HEK293 (cell line): ENCODE data around the gene ELAC2.

Experiments
- CTCF ChIA-PET: fragments of 350-600 bp; formaldehyde crosslinking; extraction: SDS; loops from one replicate; lab custom pipeline; 2021; ENCODE audit warnings: antibody characterized with exemption; lab: Yijun Ruan, JAX
- POLR2A ChIA-PET: fragments of 300-600 bp; formaldehyde crosslinking; extraction: SDS; loops from one replicate; lab custom pipeline; 2020; ENCODE audit warnings: antibody characterized with exemption, inconsistent platforms; lab: Yijun Ruan, JAX
- H3K27ac ChIP-seq: fragments of 200-500 bp; sonication (Bioruptor generic); 2 replicates; pipeline ENCODE4 v1.5.1; 2014; ENCODE audit warnings: low read depth, low read length, control low read depth, inconsistent platforms; ENCODE audit errors: extremely low read depth
- H3K36me3 ChIP-seq, 2 experiments: fragments of 200-500 bp in 1 of 2; sonication (Bioruptor generic) in 1 of 2; 1 replicate in 1 of 2; 2 replicates in 1 of 2; pipeline ENCODE4 v1.5.1; 2014 to 2017; ENCODE audit warnings: inconsistent platforms in 2 of 2, low read length in 2 of 2; ENCODE audit not compliant: control insufficient read depth in 2 of 2, insufficient read depth in 1 of 2
- H3K4me1 ChIP-seq: fragments of 200-500 bp; sonication (Bioruptor generic); 2 replicates; pipeline ENCODE4 v1.5.1; 2014; ENCODE audit warnings: mild to moderate bottlenecking, low read length, inconsistent platforms; ENCODE audit not compliant: control insufficient read depth, insufficient read depth
- H3K4me3 ChIP-seq: 2 replicates; pipeline ENCODE4 v1.5.1; 2011; ENCODE audit warnings: low read depth, mild to moderate bottlenecking, control low read depth, low read length, moderate library complexity
- H3K9me3 ChIP-seq: fragments of 200-500 bp; sonication (Bioruptor generic); 2 replicates; pipeline ENCODE4 v1.5.1; 2014; ENCODE audit warnings: low read depth, low read length, inconsistent platforms; ENCODE audit not compliant: control insufficient read depth, insufficient read depth
- KLF7 ChIP-seq: fragments of 450-650 bp; formaldehyde crosslinking; IDR thresholded peaks from 2 replicates; pipeline ENCODE4 v1.5.1; 2016; ENCODE audit warnings: missing biosample characterization, missing genetic modification characterization, borderline replicate concordance
- ZBTB10 ChIP-seq: fragments of 450-650 bp; formaldehyde crosslinking; IDR thresholded peaks from 2 replicates; pipeline ENCODE4 v1.5.1; 2016; ENCODE audit warnings: missing biosample characterization, missing genetic modification characterization
- ZFP41 ChIP-seq: fragments of 450-650 bp; formaldehyde crosslinking; IDR thresholded peaks from 2 replicates; pipeline ENCODE4 v1.5.1; 2016; ENCODE audit warnings: missing biosample characterization, missing genetic modification characterization, borderline replicate concordance
- ZFP69B ChIP-seq: fragments of 450-650 bp; formaldehyde crosslinking; IDR thresholded peaks from 2 replicates; pipeline ENCODE4 v1.5.1; 2016; ENCODE audit warnings: missing biosample characterization, missing genetic modification characterization
- ZNF10 ChIP-seq: fragments of 450-650 bp; formaldehyde crosslinking; IDR thresholded peaks from 2 replicates; pipeline ENCODE4 v1.5.1; 2017; ENCODE audit warnings: missing biosample characterization, missing genetic modification characterization
- ZNF138 ChIP-seq: fragments of 450-650 bp; formaldehyde crosslinking; IDR thresholded peaks from 2 replicates; pipeline ENCODE4 v1.5.1; 2016; ENCODE audit warnings: missing biosample characterization, missing genetic modification characterization, borderline replicate concordance
- ZNF16 ChIP-seq: fragments of 450-650 bp; formaldehyde crosslinking; IDR thresholded peaks from 2 replicates; pipeline ENCODE4 v1.5.1; 2016; ENCODE audit warnings: low read depth, missing biosample characterization, missing genetic modification characterization
- ZNF341 ChIP-seq: fragments of 450-650 bp; formaldehyde crosslinking; IDR thresholded peaks from 2 replicates; pipeline ENCODE4; 2016; ENCODE audit warnings: low read depth, missing biosample characterization, missing genetic modification characterization
- ZNF37A ChIP-seq: fragments of 450-650 bp; IDR thresholded peaks from 2 replicates; pipeline ENCODE4 v1.5.1; 2018; ENCODE audit warnings: missing biosample characterization, missing genetic modification characterization
- ZNF391 ChIP-seq: fragments of 450-650 bp; formaldehyde crosslinking; IDR thresholded peaks from 2 replicates; pipeline ENCODE4 v1.5.1; 2016; ENCODE audit warnings: low read depth, missing biosample characterization, missing genetic modification characterization, borderline replicate concordance
- ZNF404 ChIP-seq: fragments of 450-650 bp; formaldehyde crosslinking; IDR thresholded peaks from 2 replicates; pipeline ENCODE4 v1.5.1; 2017; ENCODE audit warnings: missing biosample characterization, missing genetic modification characterization
- ZNF426 ChIP-seq: fragments of 450-650 bp; formaldehyde crosslinking; IDR thresholded peaks from 2 replicates; pipeline ENCODE4 v1.5.1; 2017; ENCODE audit warnings: missing biosample characterization, missing genetic modification characterization, mild to moderate bottlenecking, inconsistent platforms, moderate library complexity
- ZNF600 ChIP-seq: fragments of 450-650 bp; formaldehyde crosslinking; IDR thresholded peaks from 2 replicates; pipeline ENCODE4 v1.5.1; 2016; ENCODE audit warnings: missing biosample characterization, missing genetic modification characterization
- ZSCAN5A ChIP-seq: fragments of 450-650 bp; formaldehyde crosslinking; IDR thresholded peaks from 2 replicates; pipeline ENCODE4 v1.5.1; 2016; ENCODE audit warnings: missing biosample characterization, missing genetic modification characterization
- TF ChIP-seq, protein P1 (sequence below): IDR thresholded peaks from 2 replicates; pipeline ENCODE4 v1.6.1; 2011; ENCODE audit warnings: mild to moderate bottlenecking, low read depth, low read length, borderline replicate concordance
- TF ChIP-seq, protein P2 (sequence below): fragments of 450-650 bp; formaldehyde crosslinking; conservative IDR thresholded peaks from 2 replicates; pipeline ENCODE4 v1.5.1; 2016; ENCODE audit warnings: low read depth, missing biosample characterization, missing genetic modification characterization

The ELAC2 gene

DNA sequence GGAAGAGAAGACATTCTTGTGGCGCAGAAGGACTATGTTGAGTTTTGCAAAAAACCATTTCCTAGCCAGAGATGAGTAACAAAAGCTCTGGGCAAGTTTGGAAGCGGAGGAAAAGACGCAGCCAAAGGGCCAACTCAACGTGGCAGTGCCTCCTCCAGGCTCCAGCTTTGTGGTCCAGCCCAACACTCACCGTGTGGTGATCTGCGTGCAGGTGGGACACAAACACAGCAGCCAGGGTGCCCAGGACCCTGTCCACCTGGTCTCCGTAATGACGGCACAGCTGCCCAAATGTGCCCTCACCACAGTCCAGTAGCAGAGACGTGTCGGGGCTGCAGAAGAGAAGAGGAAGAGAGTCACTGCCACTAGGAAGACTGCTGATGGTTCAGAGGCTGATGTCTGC lies 21.5 kb downstream of the ELAC2 start:
- H3K36me3 ChIP-seq = peaks cover 11 to 98% of the 10 kb centered on the region in 2 experiments
- CTCF ChIA-PET = no interaction called here
- POLR2A ChIA-PET = interaction anchor here (1.3 kb wide), 1 partner anchor 8 kb away, joined by 4 read pairs; no protein-coding TSS in a partner anchor
- no peaks in the 10 kb centered on the region for H3K9me3 ChIP-seq
- no peak overlapping the region for H3K4me3 ChIP-seq
- no peak for TF ChIP-seq ZFP69B
- TF ChIP-seq ZNF600 = no peak
- TF ChIP-seq ZNF426 = no peak
- no peak for TF ChIP-seq ZNF341 (tag by site-specific recombination)
- no peak for TF ChIP-seq ZSCAN5A (tag by site-specific recombination)
- no peak for TF ChIP-seq ZNF37A
- TF ChIP-seq, protein P1, sequence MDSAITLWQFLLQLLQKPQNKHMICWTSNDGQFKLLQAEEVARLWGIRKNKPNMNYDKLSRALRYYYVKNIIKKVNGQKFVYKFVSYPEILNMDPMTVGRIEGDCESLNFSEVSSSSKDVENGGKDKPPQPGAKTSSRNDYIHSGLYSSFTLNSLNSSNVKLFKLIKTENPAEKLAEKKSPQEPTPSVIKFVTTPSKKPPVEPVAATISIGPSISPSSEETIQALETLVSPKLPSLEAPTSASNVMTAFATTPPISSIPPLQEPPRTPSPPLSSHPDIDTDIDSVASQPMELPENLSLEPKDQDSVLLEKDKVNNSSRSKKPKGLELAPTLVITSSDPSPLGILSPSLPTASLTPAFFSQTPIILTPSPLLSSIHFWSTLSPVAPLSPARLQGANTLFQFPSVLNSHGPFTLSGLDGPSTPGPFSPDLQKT = no peak
- no peak for TF ChIP-seq ZNF10
- no peak for TF ChIP-seq KLF7
- TF ChIP-seq, protein P2, sequence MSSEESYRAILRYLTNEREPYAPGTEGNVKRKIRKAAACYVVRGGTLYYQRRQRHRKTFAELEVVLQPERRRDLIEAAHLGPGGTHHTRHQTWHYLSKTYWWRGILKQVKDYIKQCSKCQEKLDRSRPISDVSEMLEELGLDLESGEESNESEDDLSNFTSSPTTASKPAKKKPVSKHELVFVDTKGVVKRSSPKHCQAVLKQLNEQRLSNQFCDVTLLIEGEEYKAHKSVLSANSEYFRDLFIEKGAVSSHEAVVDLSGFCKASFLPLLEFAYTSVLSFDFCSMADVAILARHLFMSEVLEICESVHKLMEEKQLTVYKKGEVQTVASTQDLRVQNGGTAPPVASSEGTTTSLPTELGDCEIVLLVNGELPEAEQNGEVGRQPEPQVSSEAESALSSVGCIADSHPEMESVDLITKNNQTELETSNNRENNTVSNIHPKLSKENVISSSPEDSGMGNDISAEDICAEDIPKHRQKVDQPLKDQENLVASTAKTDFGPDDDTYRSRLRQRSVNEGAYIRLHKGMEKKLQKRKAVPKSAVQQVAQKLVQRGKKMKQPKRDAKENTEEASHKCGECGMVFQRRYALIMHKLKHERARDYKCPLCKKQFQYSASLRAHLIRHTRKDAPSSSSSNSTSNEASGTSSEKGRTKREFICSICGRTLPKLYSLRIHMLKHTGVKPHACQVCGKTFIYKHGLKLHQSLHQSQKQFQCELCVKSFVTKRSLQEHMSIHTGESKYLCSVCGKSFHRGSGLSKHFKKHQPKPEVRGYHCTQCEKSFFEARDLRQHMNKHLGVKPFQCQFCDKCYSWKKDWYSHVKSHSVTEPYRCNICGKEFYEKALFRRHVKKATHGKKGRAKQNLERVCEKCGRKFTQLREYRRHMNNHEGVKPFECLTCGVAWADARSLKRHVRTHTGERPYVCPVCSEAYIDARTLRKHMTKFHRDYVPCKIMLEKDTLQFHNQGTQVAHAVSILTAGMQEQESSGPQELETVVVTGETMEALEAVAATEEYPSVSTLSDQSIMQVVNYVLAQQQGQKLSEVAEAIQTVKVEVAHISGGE (tag by site-specific recombination) = no peak
- no peak for TF ChIP-seq ZNF404
- no peak overlapping the region for H3K27ac ChIP-seq
- H3K4me1 ChIP-seq = no peaks in the 10 kb centered on the region

- ChIA-PET POLR2A (no interaction called here), CTCF (no interaction called here)
- Histone ChIP-seq H3K9me3 (no peaks in the 10 kb centered on the region), H3K4me1 (no peaks in the 10 kb centered on the region), H3K4me3 (no peak overlapping the region), H3K36me3 (peaks cover 6 to 100% of the 10 kb centered on the region in 2 experiments), H3K27ac (no peak overlapping the region)
- TF ChIP-seq ZFP41 (no peak), ZNF391 (no peak), ZBTB10 (tag by site-specific recombination) (no peak), ZNF16 (tag by site-specific recombination) (no peak), ZNF138 (tag by site-specific recombination) (no peak)
These were observed 21.9 kb downstream of the ELAC2 start for GRCh38 chr17:12995896-12996295.
